ENCODE results near the gene ZNF524.

The ZNF524 gene

GRCh38 chr19:55647732-55648584 lies 47.9 kb downstream of the ZNF524 start, which contains the start of gene CCDC106:
TSS of gene CCDC106 (plus strand) at chr19:55648212. CDS start at chr19:55649047, 835 bp downstream.
- DNase-seq (ENCODE audit: low spot score), result no peak
- no peak for TF ChIP-seq CTCF (IDR thresholded peaks at IDR 0.05)
- Histone ChIP-seq H3K4me3 (peak within 1 kb of the TSS; percentile 99), H3K27ac (peak within 1 kb of the TSS; percentile 84 to 93)

GRCh38 chr19:55648585-55649267 lies 48.6 kb downstream of the ZNF524 start:
- DNase-seq (ENCODE audit: low spot score), result no peak
- peak overlapping the region; percentile 84 to 93 for H3K27ac ChIP-seq
- peak overlapping the region; percentile 99 for H3K4me3 ChIP-seq
- TF ChIP-seq CTCF (IDR thresholded peaks at IDR 0.05), result no peak

- DNase-seq (ENCODE audit: low spot score), result no peak
- Histone ChIP-seq H3K27ac (peak overlapping the region in 1 of 2 donors; percentile 93), H3K4me3 (peak overlapping the region; percentile 99)
- TF ChIP-seq CTCF (IDR thresholded peaks at IDR 0.05), result no peak
Measured at GRCh38 chr19:55649268-55650125, 49.4 kb downstream of the ZNF524 start.

- no peak for DNase-seq (ENCODE audit: low spot score)
- no peak for TF ChIP-seq CTCF (IDR thresholded peaks at IDR 0.05)
- H3K27ac ChIP-seq, result no peak overlapping the region
- H3K4me3 ChIP-seq, result no peak overlapping the region
Measured at GRCh38 chr19:55650126-55650557, 50.1 kb downstream of the ZNF524 start.

- H3K27ac ChIP-seq, result no peak overlapping the region
- no peak for DNase-seq (ENCODE audit: low spot score)
- TF ChIP-seq CTCF (IDR thresholded peaks at IDR 0.05), result no peak
Measured at GRCh38 chr19:55650602-55651230, 50.6 kb downstream of the ZNF524 start.

GRCh38 chr19:55651236-55651635 lies 51.1 kb downstream of the ZNF524 start:
- TF ChIP-seq CTCF (IDR thresholded peaks at IDR 0.05), result no peak
- Histone ChIP-seq H3K27ac (no peak overlapping the region), H3K4me3 (no peak overlapping the region)
- no peak for DNase-seq (ENCODE audit: low spot score)

More at GRCh38 chr19:55650602-55651230, 50.6 kb downstream of the ZNF524 start:
- H3K4me3 ChIP-seq, result no peak overlapping the region

Data from coronary artery (tissue), 2 donors.